ENCODE results near the gene RRP1.

The RRP1 gene

DNA sequence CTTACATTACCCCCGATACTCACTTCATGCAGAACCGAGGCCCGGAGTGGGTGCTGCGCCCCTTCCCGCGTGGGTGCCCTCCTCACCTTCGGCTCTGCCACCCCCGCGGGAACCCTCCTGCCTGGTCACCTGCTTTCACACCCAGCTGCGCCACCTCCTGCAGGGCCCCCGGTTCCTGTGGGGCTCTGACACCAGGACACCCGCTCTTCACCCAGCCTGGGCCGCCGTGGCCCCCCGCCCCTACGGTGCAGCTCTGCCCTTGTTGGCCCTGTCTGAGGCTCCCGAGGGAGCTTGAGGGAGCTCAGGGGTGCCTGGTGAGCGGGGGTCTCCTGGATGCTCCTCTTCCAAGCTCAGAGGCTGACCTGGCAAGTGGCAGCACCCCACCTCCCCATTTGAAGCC lies 19.0 kb downstream of the RRP1 start:
- H3K27me3 ChIP-seq = peaks cover 16% of the 10 kb centered on the region
- no peaks in the 10 kb centered on the region for H3K36me3 ChIP-seq
- H3K4me1 ChIP-seq (ENCODE audit: control insufficient read depth in 1 of 2, insufficient read depth in 1 of 2, low read depth in 1 of 2, low read length in 1 of 2) = peaks cover 33 to 48% of the 10 kb centered on the region in 2 experiments
- H3K27ac ChIP-seq = no peak overlapping the region
- TF ChIP-seq, protein P1, sequence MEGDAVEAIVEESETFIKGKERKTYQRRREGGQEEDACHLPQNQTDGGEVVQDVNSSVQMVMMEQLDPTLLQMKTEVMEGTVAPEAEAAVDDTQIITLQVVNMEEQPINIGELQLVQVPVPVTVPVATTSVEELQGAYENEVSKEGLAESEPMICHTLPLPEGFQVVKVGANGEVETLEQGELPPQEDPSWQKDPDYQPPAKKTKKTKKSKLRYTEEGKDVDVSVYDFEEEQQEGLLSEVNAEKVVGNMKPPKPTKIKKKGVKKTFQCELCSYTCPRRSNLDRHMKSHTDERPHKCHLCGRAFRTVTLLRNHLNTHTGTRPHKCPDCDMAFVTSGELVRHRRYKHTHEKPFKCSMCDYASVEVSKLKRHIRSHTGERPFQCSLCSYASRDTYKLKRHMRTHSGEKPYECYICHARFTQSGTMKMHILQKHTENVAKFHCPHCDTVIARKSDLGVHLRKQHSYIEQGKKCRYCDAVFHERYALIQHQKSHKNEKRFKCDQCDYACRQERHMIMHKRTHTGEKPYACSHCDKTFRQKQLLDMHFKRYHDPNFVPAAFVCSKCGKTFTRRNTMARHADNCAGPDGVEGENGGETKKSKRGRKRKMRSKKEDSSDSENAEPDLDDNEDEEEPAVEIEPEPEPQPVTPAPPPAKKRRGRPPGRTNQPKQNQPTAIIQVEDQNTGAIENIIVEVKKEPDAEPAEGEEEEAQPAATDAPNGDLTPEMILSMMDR (IDR thresholded peaks at IDR 0.05) = no peak
- no peaks in the 10 kb centered on the region for H3K9me3 ChIP-seq
- no peak overlapping the region for H3K4me3 ChIP-seq (ENCODE audit: low read depth in 1 of 2, low read length in 1 of 2)

DNA sequence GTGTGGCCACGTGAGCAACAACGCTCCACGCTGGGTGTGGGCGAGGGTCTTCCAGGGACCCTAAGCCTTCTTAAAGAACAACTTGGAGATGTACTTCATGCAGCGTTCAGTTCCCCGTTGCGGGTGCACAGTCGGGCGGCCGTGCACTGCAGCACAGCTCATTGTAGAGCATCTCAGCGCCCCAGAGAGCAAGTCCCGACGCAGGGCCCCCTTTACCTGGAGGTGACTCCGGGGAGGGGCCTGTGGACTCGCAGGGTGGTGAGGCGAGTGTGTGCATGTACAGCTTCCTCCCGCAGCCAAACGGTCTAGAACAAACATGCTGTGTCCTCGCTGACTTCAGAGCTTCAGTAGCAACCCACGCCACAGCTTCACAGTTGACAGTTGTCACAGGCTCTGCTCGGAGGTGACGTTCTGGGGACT lies 19.5 kb downstream of the RRP1 start:
- TF ChIP-seq, protein P1 (IDR thresholded peaks at IDR 0.05) = no peak
- no peaks in the 10 kb centered on the region for H3K9me3 ChIP-seq
- H3K4me3 ChIP-seq (ENCODE audit: low read depth in 1 of 2, low read length in 1 of 2) = no peak overlapping the region
- peaks cover 33 to 48% of the 10 kb centered on the region in 2 experiments for H3K4me1 ChIP-seq (ENCODE audit: control insufficient read depth in 1 of 2, insufficient read depth in 1 of 2, low read depth in 1 of 2, low read length in 1 of 2)
- H3K27me3 ChIP-seq = peaks cover 16% of the 10 kb centered on the region
- H3K27ac ChIP-seq = no peak overlapping the region
- H3K36me3 ChIP-seq = no peaks in the 10 kb centered on the region

DNA sequence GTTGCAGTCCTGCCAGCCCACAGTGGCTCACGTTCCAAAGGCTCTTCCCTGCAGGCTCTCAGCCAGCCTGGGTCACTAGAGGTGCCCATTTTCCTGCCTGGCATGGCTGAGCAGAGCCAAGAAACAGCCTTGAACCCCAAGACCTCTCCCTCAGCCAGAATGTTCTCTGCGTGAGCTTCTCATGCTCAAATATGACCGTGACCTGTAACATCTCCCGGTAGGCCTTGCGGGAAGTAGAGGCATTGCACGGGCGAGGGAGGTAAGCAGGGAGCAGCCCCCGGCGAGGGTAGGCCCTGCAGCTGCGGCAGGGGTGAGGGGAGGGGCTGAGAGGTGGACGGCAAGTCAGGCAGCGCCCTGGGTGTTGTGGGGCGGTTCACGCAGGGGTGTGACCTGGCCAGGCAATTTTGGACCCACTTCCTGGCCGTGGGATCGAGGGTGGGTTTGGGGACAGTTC lies 20.0 kb downstream of the RRP1 start:
- TF ChIP-seq, protein P1 (IDR thresholded peaks at IDR 0.05) = no peak
- no peaks in the 10 kb centered on the region for H3K36me3 ChIP-seq
- peaks cover 32 to 44% of the 10 kb centered on the region in 2 experiments for H3K4me1 ChIP-seq (ENCODE audit: control insufficient read depth in 1 of 2, insufficient read depth in 1 of 2, low read depth in 1 of 2, low read length in 1 of 2)
- H3K4me3 ChIP-seq (ENCODE audit: low read depth in 1 of 2, low read length in 1 of 2) = no peak overlapping the region
- H3K9me3 ChIP-seq = no peaks in the 10 kb centered on the region
- peaks cover 16% of the 10 kb centered on the region for H3K27me3 ChIP-seq
- no peak overlapping the region for H3K27ac ChIP-seq

DNA sequence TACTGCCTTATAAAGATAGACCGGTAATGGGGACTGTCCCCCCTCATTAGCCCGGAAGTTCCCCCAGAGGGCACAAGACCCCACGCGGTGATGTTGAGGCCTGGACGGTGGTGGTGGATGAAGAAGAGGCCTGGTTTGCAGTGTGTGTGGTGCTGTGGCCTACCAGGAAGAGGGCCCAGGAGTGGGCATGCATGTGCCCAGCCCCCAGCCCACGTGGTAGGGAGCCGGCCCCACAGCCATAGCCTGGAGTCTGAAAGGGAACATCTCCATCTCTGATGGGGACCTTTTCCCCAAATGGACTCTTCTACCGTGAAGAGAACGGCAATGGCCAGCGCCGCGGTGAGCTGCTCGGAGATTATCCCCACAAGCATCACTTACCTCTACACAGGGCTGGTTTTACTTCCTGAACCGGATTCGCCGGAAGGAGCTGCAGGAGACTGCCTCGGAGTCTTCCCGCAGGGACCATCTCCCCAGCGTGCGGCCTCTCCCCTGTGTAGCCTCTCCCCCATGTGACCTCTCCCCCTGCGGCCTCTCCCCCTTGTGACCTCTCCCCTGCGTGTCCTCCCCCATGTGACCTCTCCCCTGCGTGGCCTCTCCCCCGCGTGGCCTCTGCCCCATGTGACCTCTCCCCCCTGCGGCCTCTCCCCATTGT lies 20.6 kb downstream of the RRP1 start:
- Histone ChIP-seq H3K27me3 (peaks cover 22% of the 10 kb centered on the region), H3K9me3 (no peaks in the 10 kb centered on the region), H3K36me3 (no peaks in the 10 kb centered on the region), H3K27ac (no peak overlapping the region), H3K4me1 (ENCODE audit: control insufficient read depth in 1 of 2, insufficient read depth in 1 of 2, low read depth in 1 of 2, low read length in 1 of 2) (peaks cover 26 to 38% of the 10 kb centered on the region in 2 experiments), H3K4me3 (ENCODE audit: low read depth in 1 of 2, low read length in 1 of 2) (no peak overlapping the region)
- TF ChIP-seq, protein P1 (IDR thresholded peaks at IDR 0.05) = no peak

DNA sequence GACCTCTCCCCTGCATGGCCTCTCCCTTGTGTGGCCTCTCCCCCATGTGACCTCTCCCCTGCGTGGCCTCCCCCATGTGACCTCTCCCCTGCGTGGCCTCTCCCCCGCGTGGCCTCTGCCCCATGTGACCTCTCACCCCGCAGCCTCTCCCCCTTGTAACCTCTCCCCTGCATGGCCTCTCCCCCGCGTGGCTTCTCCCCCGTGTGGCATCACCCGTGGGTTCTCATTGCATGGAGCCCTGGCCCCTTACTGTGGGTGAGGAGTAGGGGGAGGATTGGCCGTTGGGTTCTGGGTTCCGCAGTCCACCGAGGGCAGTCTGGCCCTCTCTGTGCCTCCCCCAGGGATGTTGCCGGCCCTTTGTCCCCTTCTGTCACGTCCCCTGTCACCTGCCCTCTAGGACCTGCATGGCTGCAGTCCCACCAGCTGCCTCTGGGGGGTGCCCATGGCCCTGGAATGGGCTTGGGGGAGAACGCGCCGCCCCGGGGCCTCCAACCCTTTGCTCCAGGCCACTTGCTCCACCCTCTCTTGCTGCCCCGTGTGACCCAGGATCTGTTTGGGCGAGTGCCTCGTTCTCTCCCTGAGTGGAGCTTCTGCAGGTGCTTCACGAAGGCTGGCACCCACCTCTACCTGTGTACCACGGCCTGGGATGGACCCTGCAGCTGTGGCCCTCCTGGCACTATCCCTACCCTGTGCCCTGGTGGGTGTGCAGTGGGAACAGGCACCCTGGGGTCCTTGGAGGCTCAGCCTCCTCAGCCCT lies 21.3 kb downstream of the RRP1 start:
- Histone ChIP-seq H3K27ac (no peak overlapping the region), H3K36me3 (no peaks in the 10 kb centered on the region), H3K27me3 (peaks cover 22% of the 10 kb centered on the region), H3K4me3 (ENCODE audit: low read depth in 1 of 2, low read length in 1 of 2) (no peak overlapping the region), H3K4me1 (ENCODE audit: control insufficient read depth in 1 of 2, insufficient read depth in 1 of 2, low read depth in 1 of 2, low read length in 1 of 2) (peaks cover 19 to 31% of the 10 kb centered on the region in 2 experiments), H3K9me3 (no peaks in the 10 kb centered on the region)
- TF ChIP-seq, protein P1 (IDR thresholded peaks at IDR 0.05) = peak; percentile 93
